ENCODE data around the gene PIGH.

The PIGH gene

DNA sequence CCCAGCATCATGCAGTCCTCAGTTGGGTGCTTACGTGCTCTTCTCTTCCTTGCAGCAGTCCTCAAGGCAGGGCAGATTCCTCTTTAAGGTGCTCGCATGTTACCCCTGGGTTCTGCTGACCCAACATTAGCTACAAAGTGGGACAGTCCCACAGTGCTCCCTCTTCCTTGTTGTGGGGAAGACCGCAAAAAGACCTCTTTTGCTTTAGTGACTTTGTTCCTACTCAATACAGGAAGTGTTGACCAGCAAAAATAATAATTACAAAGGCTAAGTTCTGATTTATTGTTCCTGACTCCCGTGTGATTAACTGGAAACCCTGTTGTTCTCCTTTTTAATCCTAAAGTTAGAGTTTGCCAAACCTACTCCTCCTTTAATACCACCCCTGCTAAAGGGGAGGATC lies 13.7 kb downstream of the PIGH start:
- DNase-seq (ENCODE audit: low read depth) = no peak
- TF ChIP-seq, protein P1, sequence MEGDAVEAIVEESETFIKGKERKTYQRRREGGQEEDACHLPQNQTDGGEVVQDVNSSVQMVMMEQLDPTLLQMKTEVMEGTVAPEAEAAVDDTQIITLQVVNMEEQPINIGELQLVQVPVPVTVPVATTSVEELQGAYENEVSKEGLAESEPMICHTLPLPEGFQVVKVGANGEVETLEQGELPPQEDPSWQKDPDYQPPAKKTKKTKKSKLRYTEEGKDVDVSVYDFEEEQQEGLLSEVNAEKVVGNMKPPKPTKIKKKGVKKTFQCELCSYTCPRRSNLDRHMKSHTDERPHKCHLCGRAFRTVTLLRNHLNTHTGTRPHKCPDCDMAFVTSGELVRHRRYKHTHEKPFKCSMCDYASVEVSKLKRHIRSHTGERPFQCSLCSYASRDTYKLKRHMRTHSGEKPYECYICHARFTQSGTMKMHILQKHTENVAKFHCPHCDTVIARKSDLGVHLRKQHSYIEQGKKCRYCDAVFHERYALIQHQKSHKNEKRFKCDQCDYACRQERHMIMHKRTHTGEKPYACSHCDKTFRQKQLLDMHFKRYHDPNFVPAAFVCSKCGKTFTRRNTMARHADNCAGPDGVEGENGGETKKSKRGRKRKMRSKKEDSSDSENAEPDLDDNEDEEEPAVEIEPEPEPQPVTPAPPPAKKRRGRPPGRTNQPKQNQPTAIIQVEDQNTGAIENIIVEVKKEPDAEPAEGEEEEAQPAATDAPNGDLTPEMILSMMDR (IDR thresholded peaks at IDR 0.05; ENCODE audit: insufficient read depth, low read depth, low read length, missing control alignments) = no peak
- no peak overlapping the region for H3K4me3 ChIP-seq (ENCODE audit: low read depth, low read length)

GRCh38 chr14:67584978-67585377 lies 15.1 kb downstream of the PIGH start:
- no peak overlapping the region for H3K4me3 ChIP-seq (ENCODE audit: low read depth, low read length)
- no peak for DNase-seq (ENCODE audit: low read depth)
- TF ChIP-seq, protein P1 (IDR thresholded peaks at IDR 0.05; ENCODE audit: insufficient read depth, low read depth, low read length, missing control alignments) = no peak

DNA sequence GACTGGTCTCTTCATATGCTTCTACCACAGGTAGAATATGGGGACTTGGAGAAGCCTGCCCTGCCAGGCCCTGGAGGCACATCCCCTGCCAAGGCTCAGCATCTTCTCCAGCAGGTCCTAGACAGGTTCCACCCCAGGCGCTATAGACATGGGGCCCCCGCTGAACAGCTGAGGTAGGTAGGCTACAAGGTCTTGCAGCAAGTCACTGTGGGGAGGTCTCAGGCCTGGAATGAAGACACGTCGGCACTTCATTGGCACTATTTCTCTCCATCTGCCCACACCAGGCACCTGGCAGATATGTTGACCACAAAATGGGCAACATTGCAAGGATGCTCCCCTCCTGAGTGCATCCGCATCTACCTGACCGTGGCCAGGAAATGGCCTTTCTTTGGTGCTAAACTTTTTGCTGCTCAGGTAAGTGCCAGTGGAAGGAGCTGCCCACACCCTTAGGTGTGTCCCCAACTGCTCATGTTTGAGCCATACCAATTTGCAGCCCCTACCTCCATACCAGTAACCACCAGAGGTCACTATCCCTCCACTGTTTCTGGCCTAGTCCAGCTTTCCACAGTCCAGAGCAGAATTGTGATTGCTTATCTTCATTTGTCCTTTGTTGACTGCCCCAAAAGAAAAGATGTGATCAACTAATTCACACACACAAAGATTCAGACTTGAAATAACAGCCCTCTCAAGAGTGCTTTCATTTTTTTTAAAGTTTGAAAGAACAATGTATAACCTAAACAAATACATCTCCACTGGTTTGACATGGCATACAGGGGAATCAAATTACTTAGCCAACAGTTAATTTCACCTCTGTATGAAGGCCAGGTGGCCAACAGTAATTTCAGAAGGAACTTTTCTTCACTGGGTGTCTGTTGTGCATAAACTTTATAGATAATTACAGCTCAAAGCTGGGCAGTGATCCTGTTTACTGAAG lies 16.1 kb downstream of the PIGH start:
- DNase-seq (ENCODE audit: low read depth) = peak; percentile 67
- H3K4me3 ChIP-seq (ENCODE audit: low read depth, low read length) = no peak overlapping the region
- TF ChIP-seq, protein P1 (IDR thresholded peaks at IDR 0.05; ENCODE audit: insufficient read depth, low read depth, low read length, missing control alignments) = peak; percentile 77

DNA sequence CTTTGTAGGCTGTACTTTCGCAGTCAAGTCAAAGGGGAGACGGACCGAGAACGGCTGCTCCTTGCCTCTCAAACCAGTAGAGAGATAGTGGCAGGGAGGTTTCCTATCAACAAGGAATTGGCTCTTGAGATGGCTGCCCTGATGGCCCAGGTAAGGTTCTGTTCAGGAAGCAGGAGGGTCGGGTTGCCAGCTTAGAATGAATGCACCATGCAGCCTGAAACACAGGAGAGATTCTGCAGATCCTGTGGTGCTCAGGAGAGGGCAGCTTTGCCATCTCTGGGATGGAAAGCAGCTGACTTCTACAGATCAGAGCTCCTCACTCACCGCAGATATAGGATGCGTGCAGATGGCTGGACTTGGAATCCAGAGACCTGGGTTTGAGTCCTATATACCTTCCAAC lies 18.0 kb downstream of the PIGH start:
- TF ChIP-seq, protein P1 (IDR thresholded peaks at IDR 0.05; ENCODE audit: insufficient read depth, low read depth, low read length, missing control alignments) = no peak
- no peak for DNase-seq (ENCODE audit: low read depth)
- H3K4me3 ChIP-seq (ENCODE audit: low read depth, low read length) = no peak overlapping the region

- H3K4me3 ChIP-seq (ENCODE audit: low read depth, low read length) = no peak overlapping the region
- TF ChIP-seq, protein P1 (IDR thresholded peaks at IDR 0.05; ENCODE audit: insufficient read depth, low read depth, low read length, missing control alignments) = no peak
- no peak for DNase-seq (ENCODE audit: low read depth)
These were observed 18.4 kb downstream of the PIGH start for GRCh38 chr14:67581643-67582042.

DNA sequence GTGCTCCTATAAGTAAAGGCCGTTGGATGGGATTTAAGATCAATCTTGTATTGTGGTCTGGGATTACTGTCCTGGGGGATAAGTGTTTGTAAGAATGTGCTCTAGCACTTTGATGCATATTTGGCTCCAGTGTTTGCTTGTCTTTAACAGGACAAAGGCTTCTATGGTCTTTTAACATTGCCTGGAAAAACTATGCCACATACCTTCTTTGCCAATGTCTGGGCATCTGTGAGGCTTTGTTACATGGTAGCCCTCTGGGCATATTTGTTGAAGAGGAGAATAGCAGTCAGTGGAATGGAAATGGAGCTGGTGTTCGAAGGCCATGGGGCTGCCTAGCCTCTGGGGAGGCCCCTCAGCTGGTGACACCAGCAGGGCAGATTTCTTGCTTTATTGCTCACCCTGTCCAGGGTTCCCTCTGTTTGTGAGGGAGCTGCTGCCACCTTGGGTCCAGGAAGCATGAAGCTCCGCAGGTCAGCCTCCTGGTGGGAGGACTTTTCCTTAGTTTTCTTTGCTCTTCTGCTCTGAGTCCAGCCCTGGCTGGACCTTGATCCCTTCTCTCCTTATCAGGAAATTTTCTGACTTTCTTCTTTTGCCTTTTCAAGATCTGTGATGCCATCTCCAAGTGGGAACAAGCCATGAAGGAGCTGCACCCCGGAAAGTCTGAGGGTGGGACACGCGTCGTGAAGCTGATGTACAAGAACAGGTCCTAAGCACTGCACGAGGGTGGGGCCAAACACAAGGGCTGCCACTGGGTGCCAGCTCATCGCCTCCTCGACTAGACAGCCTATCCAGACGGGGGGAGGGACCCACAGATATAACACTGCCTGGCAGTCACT lies 19.5 kb downstream of the PIGH start:
- DNase-seq (ENCODE audit: low read depth) = no peak
- H3K4me3 ChIP-seq (ENCODE audit: low read depth, low read length) = no peak overlapping the region
- TF ChIP-seq, protein P1 (IDR thresholded peaks at IDR 0.05; ENCODE audit: insufficient read depth, low read depth, low read length, missing control alignments) = no peak
